Activated T-cell treated with anti-CD3 and anti-CD28 coated beads for 48 hours (primary cell): ENCODE data around the gene BACH1.

Experiments used
- DNase-seq: peaks from one replicate; pipeline ENCODE4 v3.0.0-alpha.2; 2020; ENCODE audit warnings: low read depth

BACH1 gene

DNA sequence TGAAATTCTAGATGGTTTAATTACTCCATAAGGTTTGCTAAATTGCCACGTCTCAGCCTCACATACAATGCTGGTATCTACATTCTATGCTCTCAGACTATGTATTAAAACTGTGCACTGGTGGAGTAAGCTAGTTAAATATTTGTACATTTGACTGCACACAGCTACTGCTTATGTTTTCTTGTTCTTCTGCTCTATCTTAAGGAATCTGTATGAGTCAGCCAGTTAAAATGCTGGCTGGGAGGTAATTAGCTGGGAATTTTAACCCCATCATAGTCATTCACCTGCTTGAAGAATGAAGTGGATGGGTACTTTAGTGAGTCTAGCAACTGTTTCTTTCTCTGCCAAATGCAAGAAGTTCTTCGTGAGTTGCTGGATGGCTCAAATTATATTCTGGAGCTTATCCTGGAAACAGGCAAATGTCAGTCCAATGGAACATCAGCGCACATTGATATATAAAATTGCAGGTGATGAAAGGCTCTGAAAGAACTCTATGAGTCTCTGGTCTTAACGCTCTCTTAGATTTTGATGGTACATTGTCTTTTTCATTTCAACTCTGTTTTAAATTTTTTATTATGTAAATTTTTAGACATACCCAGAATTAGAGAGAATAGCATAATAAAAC is 83.4 kb downstream of the BACH1 start:
- no peak for DNase-seq

GRCh38 chr21:29384683-29385359 is 86.1 kb downstream of the BACH1 start:
- DNase-seq, result no peak

DNA sequence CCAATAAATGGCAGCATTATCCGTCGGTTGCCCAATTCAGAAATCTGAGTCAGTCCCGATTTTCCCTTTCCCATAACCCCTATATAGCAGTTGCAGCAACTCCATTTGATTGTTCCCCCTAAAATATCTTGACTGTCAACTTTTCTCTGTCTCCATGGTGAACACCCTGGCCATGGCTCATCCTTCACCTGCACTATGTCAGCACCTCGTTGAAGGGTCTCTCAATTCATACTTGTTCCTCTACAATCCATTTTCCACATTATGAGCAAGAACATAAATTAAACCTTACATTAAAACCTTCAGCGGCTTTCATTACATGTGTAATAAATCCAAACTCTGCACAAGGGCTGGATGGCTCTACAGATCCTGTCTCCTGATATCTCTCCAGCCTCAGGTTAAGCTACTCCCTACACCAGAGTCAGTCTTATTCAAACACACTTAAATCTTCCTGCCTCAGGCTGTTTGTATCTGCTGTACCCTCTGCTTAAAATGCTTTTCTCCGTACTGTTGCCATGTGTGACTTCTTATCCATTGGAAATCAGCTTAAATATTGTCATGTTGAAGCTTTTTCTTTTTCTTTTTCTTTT is 87.3 kb downstream of the BACH1 start:
- no peak for DNase-seq

- no peak for DNase-seq
Observed at GRCh38 chr21:29386803-29387202, 88.1 kb downstream of the BACH1 start.

- DNase-seq, result no peak
Observed at GRCh38 chr21:29387598-29387997, 88.9 kb downstream of the BACH1 start.

- no peak for DNase-seq
Observed at GRCh38 chr21:29389136-29389535, 90.4 kb downstream of the BACH1 start.

GRCh38 chr21:29390778-29391177 is 92.1 kb downstream of the BACH1 start:
- DNase-seq, result no peak

DNA sequence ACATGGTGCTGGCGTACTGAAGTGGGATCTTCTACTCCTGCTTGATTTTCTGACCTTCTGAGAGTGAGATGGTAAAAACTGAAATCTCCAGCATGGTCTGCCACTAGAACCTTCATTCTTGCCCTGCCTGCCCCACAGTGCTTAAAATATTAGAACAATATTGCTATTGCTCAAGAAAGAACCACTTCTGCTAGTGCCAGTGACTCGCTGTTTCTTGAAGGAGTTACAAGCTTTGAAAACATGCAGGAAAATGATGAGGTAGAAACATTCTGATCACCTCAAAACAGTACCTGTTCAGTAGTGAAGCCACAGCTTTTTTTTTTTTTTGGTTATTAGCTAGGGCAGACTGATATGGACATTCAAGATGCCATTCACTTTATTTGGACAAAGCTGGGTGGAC is 95.3 kb downstream of the BACH1 start:
- DNase-seq, result no peak
